HG02642 (cell line): Measurements from ENCODE around the gene SNX9.
"Not testable (repeated sequence)": the region's sequence is repeated elsewhere in the genome, so short reads cannot be mapped to it uniquely, and the experiment has no call there.

ENCODE experiments used
- ATAC-seq: cut with Tn5 transposase; IDR thresholded peaks from one replicate; pipeline ENCODE4 v1.9.1; 2021; ENCODE audit warnings: mild to moderate bottlenecking; ENCODE audit not compliant: unreplicated experiment, poor library complexity

SNX9 gene

DNA sequence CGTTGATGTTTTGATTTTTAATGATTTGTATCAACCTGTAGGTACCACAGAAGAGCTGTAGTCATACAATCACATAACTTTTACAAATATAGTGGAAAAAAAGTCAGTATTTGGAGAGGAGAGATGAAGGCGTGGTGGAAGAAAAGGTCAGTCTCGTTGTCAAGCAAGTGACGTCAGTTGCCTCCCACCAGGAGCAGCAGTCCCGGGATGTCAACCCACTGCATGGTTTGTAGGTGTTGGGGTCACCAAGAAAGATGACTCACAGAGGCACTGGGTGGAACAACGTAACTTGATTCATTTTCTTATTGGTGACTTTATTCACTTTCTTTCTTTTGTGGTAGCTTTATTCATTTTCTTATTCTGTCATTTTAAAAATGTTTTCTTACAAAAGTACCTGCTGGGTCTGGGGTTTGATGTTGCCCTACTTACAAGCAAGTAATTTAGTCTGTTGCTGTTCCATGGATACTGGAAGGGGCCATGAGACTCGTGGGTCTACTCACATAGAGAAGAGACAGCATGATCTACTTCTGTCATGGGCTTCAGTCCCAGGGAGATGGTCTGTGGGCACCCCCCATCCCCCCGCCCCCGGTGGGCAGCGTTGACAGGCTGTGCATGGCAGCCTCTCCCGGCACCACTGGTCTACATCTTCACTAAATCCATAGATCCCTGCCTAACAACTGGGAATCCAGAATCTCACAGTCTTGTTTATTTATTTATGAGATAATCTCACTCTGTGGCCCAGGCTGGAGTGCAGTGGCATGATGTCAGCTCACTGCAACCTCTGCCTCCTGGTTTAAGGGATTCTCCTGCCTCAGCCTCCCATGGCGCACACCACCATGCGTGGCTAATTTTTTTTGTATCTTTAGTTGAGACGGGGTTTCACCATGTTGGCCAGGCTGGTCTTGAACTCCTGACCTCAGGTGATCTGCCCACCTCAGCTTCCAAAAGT, 122.2 kb downstream of the SNX9 start:
- ATAC-seq: no peak

DNA sequence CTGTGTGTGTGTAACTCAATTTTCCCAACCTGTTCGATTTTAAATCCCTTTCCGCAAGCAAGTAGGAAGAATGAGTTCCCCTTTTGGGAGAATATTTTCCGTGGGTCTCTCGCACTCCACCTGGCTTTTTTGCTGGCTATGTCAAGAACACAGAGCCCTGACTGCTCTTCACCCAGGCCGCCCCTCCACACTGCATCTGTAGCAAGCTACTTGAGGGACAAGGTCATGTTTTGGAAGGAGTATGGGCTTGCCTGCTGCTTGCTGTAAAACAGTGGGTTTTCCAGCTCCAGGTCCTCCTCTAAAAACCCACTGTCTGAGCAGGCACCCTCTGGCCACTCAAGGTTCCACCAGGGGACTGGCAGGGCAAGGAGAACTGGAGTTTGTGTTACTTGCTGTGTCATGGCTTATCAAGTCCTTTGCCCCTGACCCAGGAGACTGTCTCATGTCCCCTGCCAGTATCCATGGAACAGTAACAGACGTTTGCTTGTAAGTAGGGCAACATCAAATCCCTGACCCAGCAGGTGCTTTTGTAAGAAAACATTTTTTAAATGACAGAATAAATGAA, 123.1 kb downstream of the SNX9 start:
- ATAC-seq: no peak

DNA sequence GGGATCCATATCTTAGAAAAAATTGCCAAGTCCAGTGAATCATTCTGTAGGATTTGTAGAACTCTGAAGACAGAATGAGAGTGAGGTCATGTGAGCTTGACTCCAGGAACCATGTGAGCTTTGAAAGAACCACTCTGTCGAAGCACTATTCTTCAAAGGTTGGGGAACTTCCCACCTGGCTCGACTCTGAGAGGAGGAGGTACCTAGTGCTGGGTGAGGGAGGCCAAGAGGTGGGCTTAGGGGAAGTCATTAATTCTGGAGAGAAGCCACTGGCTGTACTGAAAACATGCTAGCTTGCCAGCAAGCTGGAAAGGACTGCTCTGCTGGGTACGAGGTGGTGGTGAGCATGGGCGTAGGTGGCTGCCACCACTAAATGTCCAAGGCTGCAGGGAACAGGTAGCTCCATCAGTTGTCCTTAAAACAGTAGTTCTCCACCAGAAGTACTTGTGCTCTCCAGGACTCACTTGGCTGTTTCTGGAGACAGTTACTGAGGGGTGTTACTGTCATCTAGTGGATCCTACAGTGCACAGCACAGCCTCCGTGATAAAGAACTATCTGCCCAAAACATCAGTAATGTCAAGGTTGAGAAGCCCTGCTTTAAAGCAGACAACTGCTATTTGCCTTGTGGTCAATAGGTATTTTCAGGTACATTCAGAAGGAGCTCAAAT, 124.0 kb downstream of the SNX9 start:
- no peak for ATAC-seq

DNA sequence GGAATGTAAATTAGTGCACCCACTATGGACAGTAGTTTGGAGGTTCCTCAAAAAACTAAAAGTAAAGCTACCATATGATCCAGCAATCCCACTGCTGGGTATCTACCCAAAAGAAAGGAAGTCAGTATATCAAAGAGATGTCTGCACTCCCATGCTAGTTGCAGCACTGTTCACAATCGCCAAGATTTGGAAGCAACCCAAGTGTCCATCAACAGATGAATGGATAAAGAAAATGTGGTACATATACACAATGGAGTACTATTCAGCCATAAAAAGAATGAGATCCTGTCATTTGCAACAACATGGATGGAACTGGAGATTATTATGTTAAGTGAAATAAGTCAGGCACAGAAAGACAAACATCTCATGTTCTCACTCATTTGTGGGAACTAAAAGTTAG, 127.9 kb downstream of the SNX9 start:
- not testable (repeated sequence) for ATAC-seq

DNA sequence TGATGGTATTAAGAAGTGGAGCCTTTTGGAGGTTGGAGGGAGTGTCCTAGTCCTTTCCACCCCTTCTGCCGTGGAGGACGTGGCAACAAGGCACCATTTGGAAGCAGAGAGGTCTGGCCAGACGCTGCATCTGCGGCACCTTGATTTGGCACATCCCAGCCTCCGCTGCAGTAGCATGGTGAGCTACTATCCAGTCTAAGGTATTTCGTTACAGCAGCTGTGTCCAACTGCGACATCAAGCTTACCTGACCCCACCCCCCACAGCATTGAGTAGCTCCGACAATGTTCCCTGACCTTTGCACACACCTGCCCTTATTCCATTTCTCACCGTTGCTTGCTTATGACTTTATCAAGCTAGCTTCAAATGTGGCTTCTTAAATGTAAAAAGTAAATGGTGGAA, 128.8 kb downstream of the SNX9 start:
- no peak for ATAC-seq

DNA sequence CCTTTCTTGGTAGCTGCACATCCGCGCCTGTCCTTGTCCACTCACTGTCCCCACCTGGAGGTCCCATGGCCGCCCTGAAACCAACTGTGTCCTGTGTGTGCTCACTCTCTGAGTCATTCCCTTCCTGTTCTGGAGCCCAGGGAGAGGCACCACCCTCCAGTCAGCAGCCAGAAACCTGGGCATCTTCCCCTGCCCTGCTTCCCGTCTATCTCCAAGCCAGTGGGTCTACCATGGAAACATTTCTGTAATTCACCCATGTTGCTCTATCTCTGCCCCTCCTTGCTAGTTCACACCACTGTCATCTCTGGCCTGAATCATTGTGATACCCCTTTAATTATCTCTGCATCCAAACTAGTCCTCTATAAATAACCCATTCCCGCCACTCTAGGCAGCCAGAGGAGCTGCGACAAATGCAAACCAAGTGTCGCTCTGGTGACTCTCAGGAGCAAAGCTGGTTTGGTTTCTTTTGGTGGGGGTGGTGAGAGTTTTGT, 129.9 kb downstream of the SNX9 start:
- ATAC-seq: no peak

DNA sequence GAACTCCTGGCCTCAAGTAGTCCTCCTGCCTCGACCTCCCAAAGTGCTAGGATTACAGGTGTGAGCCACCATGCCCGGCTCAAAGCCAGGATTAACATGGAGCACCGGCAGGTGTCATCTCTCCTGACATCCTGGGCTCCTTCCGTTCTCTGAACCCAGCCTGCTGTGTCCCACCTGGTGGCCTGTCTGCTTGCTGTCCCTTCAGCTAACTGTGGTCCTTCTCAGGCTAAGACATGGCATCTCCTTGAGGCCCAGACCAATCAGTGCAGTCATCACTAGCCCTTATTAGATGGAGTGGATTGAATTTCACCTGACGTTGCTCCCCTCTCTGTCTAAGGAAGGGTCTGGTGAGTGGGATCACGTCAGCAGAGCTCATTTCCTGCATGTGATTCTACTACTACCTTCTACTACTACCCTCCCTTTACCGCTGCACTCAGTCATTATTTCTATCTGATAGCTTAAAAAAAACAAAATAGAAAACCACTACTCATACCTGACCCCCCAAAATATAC, 130.6 kb downstream of the SNX9 start:
- no peak for ATAC-seq

DNA sequence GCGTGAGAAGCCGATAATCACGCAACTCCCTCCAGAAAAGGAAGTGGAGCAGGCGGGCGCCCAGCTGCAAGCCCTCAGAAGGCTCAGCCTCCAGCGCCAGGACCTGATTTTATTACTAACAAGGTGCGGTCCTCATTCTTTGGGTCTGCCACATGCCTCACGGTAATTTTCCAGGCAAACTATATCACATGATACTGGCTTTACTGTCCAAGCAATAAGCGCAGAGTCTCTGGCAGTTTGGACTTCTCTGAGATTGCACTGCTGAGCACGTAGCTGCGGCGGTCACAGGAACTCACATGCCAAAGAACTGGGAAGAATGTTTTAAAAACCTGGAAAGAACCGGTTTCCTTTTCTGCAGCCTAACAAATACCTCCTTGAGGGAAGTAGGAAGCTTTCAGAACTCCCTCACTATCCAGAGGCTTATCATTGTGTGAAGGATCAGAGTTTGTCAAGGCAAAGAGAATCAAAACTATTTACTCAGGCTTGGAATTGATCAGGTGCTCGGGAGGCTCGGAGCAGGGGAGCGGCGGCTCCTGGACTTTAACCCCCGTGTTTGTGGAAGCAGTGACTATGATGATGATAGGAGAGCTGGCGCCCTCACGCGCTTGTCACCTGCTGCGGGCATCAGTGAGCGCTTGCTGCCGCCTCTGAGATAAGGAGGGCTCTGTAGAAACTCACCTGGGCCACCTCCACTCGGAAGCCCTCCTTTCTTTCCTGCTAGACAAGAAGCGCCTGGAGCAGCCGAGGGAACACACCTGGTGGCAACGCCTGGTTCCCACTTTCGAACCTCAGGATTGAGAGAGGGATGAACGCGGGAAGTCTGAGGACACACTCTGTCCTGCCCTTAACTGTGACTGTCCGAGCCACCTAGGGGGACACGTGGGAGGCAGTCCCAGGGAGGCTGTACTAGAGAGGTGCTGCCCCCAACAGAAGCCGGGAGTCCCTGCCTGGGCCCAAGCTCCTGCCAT, 131.4 kb downstream of the SNX9 start:
- no peak for ATAC-seq

DNA sequence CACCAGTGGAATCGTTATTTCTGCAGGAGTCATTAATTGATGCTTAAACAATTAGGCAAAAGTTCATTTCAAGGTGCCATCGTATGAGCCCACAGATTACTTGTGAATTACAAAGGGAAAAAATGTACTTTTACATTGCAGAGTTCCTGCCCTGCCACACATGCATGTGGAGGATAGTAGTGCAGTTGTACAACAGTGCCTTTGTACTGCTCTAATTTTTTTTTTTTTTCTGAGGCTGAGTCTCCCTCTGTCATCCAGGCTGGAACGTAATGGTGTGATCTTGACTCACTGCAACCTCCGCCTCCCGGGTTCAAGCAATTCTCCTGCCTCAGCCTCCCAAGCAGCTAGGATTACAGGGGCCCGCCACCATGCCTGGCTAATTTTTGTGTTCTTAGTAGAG, 132.6 kb downstream of the SNX9 start:
- no peak for ATAC-seq

DNA sequence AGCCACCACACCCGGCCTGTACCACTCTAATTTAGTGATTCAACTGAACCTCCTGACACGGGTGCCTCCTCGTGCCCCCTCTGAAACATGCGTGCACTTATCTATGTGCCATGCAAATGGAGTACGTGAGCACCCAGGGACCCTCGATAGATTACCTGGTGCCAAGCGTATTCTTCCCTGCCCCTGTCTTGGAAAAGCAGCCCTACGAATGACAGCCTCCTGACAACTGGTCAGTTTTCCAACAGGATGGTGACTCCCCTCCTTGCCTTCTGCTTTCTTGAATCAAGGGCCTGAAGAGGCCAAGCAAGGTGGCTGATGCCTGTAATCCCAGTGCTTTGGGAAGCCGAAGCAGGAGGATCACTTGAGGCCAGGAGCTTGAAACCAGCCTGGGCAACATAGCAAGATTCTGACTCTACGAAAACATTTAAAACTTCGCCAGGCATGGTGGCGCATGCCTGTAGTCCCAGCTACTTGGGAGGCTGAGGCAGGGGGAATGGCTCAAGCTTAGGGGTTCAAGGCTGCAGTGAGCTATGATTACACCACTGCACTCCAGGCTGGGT, 133.2 kb downstream of the SNX9 start:
- no peak for ATAC-seq

DNA sequence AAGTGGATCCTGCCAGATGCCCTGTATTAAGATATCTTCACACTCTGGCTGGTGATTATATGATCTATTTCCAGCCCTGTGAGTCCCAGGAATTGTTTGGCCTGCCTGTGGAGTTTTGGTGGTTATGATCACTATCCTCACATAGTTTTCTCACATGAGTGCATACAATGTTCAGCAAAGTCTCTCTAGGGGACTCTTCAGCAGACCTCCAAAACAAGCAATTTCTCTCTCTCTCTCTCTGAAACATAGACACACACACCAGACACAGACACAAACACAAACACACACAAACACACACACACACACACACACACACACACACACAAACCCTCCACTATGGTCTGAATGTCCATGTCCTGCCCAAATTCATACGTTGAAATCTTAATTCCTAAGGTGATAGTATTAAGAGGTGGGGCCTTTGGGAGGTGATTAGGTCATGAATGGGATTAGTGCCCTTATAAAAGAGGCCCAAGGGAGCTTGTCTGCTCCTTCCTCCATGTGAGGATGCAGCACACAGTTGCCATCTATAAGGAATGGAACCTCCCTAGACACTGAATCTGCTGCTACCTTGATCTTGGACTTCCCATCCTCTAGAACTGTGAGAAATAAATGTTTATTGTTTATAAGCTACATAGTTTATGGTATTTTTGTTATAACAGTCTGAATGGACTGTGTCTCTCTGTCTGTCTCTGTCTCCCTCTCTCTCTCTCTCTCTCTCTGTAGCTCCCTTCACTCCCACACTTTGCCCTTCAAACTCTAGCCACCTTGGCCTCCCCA, 136.6 kb downstream of the SNX9 start:
- ATAC-seq: no peak

DNA sequence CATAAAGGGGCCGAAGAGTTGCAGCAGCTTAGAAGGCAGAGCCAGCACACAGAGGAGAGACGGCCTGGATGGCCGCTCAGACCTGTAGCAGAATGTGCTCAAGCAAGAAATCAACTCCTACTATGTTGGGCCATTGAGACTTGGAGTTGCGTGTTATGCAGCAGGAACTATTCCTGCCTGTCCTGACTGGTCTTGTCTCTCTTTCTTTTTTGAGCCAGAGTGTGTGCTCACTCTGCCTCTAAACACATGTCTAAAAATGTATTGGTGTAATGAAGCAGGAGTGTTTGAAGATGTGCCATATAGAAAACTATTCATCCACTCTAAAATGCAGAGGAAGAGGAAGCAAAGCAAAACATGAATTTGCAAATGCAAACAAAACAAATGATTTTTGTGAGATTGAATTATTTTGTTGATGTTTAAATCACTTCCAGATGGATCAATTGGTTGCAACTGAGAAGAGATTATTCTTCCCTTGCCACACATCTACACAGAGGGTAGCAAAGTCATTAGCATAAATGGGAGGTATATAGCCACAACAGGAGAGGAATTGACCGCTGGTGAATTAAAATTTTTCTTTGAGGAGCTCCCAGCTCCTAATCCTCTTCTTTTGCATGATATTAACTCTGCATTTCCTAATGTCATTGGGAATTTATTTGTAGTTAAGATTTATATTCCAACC, 138.2 kb downstream of the SNX9 start:
- no peak for ATAC-seq

DNA sequence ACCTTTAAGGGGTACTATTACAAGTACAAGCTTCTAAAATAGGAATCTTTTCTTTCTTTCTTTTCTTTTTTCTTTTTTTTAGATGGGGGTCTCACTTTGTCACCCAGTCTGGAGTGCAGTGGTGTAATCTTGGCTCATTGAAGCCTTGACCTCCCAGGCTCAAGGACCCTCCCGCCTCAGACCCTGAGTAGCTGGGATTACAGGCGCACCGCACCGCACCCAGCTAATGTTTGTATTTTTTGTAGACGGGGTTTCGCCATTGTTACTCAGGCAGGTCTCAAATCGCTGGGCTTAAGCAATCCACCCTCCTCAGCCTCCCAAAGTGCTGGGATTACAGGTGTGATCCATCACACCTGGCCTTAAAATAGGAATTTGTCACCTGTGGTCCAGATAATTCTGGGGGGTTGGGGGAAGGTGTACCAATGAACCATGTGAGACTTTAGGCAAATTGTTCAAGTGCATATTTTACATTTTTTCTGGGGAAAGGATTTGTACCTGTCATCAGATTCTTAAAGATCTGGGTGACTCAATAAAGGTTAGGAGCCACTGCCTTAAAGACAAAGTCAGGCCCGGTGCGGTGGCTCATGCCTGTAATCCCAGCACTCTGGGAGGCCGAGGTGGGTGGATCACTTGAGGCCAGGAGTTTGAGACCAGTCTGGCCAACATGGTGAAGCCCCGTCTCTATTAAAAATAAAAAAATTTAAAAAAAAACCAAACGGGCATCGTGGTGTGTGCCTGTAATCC, 139.0 kb downstream of the SNX9 start:
- ATAC-seq: no peak

DNA sequence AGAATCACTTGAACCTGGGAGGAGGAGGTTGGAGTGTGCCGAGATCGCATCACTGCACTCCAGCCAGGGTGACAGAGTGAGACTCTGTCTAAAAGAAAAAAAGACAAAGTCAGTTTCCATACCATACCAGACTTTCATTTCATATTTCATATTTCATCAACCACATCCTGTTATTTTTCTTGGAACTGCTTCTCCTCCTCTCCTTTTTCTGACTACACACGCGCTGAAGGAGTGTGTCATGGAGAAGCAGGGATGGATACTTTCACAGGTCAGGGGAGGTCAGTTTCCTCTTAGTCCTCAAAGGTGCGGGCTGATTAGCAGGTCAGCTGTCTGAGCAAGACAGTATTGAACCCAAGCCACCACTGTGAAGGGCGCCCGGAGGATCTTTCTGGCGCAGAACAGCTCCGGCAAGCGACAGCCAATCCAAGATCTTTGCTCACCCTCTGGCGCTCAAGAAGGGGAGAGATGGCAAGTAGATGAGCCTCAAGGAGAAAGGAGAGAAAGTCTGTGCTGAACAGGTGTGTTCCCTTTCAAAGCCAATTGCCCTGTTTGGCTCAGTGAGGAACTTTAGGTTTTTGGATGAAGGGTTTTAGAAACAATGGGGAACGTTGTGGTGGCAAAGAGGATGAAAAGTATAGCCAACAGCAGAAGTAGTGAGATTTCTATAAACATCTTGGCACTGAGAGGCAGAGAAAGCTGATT, 139.7 kb downstream of the SNX9 start:
- no peak for ATAC-seq

DNA sequence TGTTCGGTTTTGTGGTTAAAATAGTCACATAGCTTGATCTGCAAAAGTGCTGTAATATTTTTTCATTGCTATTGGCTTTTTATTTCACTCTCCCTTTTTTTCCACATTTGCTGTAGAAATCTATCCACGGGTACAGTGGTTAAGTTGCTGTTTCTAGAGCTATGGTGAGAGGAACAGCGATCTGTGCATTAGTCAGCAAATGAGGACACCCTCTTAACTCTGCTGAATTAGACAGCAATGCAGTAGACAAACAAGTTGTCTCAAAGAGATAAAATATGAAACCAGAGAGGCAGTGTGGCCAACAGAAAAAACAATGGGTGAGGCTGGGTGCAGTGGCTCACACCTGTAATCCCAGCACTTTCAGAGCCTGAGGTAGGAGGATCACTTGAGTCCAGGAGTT, 141.1 kb downstream of the SNX9 start:
- ATAC-seq: no peak

DNA sequence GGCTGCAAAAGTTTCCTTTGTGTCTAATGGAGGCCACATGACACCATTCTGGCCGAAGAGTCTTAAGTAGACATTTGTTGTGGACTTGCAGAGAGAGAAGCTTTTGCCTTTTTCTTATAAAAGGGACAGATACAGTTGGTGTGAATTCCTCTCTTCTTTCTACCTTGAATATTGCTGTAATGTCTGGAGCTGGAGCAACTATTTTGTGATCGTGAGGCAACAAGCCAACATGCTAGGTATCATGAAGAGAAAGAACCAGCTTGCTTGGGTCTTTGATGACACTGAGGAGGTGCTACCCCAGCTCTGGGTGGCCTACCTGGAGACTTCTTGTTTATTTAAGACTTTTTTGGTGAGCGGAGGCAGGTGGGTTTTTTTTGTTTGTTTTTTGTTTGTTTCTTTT, 142.3 kb downstream of the SNX9 start:
- no peak for ATAC-seq

DNA sequence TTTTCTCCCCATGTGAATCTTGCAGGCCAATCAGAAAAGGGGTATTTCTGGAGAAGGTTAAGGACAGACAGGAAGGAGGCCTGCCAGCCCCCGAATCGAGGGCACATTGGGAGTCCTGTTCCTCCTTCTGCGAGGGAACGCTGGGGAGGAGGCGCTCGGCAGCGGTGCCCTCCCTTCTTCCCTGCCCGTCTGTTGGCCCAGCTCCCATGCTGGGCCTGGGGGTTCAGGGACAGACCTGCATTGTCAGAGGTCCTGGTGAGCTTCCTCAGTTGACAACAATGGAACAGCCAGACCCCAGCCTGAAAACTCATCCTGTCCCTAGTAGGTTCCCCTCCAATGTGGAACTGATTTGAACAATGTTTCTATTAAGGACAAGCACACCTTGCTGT, 143.5 kb downstream of the SNX9 start:
- no peak for ATAC-seq
